HG03108 (cell line): ENCODE results near the gene TAF3.

Experiments
- ATAC-seq: cut with Tn5 transposase; IDR thresholded peaks from one replicate; pipeline ENCODE4 v1.9.1; 2021; ENCODE audit warnings: moderate library complexity; ENCODE audit not compliant: unreplicated experiment

The TAF3 gene

DNA sequence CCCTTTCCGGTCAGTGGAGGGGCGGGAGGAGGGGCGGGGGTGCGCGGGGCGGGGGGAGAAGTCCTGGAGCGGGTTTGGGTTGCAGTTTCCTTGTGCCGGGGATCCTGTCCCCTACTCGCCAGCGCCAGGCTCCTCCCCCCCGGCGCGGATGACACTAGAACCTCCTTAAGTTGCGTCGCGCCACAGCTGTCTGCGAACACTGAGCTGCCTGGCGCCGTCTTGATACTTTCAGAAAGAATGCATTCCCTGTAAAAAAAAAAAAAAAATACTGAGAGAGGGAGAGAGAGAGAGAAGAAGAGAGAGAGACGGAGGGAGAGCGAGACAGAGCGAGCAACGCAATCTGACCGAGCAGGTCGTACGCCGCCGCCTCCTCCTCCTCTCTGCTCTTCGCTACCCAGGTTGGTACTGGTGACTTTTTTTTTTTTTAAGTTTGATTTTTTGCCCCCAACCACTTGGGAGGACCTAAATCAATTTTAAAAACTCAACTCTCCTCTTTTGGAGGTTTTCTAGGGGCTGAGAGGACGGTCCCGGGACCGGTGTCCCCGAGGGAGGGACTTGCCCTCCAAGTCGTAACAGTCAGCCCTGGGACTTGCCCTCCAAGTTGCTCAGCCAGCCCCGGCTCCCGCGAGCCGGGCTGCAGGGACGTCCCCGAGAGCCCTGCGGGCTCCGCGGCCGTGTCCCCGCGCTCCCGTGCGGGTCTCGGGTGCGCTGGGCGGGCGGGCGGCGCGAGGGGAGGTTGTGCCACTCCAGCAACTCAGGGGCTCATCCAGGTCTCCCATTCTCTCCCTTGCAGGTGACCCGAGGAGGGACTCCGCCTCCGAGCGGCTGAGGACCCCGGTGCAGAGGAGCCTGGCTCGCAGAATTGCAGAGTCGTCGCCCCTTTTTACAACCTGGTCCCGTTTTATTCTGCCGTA, 236.4 kb downstream of the TAF3 start, which contains the start of gene GATA3:
Gene GATA3 (plus strand): TSS at position 195 of the 914 bp plus-strand sequence. CDS start 968 bp downstream, outside the sequence.
- ATAC-seq = peak; percentile 35

DNA sequence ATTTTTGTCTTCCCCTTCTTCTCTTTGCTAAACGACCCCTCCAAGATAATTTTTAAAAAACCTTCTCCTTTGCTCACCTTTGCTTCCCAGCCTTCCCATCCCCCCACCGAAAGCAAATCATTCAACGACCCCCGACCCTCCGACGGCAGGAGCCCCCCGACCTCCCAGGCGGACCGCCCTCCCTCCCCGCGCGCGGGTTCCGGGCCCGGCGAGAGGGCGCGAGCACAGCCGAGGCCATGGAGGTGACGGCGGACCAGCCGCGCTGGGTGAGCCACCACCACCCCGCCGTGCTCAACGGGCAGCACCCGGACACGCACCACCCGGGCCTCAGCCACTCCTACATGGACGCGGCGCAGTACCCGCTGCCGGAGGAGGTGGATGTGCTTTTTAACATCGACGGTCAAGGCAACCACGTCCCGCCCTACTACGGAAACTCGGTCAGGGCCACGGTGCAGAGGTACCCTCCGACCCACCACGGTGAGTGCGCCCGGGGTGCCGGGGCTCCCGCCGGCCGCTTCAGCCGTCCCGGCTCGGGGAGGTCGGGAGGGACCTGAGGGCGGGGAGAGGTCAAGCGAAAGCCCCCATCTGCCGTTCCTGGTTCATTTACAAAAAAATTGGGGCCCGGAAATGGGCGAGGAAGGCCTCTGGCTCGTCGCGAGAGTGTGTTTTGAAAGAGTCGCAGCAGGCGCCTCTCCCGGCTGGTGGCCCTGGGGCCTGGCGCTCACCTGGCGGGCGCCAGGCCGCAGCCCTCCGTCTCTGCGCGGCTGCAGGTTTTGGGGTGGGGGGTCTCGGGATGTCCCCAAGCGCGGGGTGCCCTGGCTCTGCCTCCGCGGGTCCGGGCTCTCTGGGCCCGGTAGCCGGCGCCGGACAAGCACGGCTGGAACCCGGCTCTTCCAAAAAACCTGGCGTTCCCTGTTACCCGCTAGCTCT, 237.4 kb downstream of the TAF3 start:
- ATAC-seq = no peak

DNA sequence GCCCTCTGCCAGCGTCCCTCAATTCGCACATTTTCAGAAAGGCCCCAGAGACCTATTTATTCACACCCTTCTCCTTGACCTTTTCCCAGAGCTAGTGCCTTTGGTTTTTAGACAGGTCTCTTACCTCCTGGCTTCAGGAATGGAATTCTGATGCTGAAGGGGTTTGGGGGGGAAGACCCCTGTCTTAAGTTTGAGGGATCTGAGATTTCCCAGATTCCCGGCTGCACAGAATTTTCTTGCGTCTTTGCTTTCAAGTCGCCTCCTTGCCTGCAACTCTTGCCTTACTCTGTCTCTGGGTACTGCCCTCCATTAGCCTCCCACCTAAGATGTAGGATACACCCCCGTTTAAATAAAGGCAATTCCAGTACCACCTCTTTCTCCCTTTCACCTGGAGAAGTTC, 238.1 kb downstream of the TAF3 start:
- no peak for ATAC-seq

DNA sequence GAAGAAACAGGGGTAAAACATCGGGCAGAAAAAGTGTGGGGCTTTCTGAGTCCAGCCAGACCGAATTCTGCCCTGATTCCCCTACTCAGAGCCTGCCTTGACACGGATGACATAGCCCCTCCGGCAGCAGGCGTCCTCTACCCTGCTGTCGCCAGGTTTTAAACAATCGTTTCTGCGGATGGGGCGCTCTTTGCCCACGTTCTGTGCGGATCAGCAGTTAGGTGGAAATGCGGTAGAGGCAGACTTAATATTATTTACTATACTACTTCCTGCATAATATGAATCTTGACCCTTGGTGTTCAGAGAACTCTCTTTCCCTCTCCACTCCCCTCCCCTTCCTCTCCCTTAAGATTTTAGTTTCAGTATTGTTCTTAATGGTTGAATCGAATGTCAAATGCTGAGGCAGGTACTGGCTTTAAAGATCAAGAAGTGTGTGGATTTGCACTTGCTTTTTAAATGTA, 238.6 kb downstream of the TAF3 start:
- ATAC-seq = peak; percentile 24

DNA sequence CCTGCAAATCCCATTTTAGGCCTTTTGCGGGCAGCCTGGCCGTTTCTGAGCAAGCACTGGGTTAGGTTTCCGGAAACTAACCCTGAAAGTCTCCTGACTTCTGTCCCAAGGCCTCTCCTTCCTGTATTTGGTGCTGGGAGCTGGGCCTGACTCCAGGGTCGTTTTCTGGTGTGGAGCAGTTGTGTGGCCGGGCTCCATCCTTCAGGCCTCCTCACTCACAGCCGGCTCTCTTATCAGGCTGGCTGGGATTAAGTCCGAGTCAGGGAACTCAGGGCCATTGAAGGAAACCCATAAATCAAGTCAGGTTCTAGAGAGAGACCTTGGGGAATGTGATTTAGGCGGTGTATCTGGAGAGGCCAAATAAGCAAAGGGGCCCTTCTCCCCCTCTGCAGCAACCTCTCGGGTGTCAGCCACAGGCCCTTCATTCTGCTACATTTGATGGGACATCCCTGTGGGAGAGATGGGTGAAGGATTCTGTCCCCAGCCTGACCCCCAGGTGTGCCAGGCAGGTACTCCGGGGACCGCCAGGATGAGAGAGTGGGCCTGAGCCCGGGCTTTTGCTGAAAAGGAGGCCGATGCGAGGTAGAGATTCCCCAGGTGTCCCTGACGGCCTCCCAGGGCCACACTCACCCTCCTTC, 239.4 kb downstream of the TAF3 start:
- no peak for ATAC-seq

DNA sequence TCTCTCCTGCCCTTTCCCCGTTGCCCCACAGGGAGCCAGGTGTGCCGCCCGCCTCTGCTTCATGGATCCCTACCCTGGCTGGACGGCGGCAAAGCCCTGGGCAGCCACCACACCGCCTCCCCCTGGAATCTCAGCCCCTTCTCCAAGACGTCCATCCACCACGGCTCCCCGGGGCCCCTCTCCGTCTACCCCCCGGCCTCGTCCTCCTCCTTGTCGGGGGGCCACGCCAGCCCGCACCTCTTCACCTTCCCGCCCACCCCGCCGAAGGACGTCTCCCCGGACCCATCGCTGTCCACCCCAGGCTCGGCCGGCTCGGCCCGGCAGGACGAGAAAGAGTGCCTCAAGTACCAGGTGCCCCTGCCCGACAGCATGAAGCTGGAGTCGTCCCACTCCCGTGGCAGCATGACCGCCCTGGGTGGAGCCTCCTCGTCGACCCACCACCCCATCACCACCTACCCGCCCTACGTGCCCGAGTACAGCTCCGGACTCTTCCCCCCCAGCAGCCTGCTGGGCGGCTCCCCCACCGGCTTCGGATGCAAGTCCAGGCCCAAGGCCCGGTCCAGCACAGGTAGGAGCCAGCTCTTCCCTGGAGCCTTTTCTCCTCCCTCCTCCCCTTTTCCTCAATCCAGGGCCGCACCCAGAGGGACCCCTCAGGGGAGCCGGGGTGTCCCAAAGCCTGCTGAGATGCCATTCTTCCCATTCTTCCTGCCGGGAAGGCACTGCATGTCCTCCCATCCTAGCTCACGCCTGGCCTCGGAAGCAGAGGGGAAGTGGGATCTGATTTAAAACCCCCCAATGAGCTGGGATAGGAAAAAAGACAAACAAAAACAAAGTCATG, 240.2 kb downstream of the TAF3 start:
- no peak for ATAC-seq

DNA sequence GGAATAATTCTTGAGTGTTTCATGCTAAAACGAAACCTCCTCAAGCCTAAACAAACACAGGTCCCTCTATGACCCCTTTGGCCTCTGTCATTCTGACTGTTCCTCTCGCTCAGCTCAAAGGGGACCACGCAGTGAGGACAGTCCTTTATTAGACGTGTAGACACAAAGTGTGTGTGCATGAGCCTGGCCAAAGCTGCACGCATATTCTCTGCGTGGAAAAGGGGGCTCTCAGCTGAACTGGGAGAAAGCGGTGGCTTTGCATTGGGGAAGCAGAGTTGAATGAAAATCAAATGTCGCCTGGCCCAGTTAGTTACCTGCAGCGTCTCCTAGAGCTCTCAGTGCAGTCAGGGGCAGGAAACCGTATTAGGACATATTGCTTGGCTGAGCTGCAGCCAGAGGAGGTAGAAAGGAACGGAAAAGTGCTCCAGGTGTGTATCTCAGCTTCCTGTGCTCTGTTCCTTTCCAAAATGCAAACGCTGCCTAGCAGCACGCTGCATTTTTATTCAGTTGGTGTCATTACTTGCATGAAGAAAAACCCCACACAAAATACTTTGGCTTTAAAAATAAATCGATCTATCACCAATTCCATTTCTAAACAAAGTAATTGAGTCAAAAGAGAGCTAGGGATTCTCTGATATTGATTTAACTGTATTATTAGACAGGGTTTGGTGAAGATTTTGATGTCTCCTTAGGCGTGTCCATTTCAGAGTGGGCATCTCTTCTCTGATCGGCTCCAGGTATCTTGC, 241.1 kb downstream of the TAF3 start:
- no peak for ATAC-seq

DNA sequence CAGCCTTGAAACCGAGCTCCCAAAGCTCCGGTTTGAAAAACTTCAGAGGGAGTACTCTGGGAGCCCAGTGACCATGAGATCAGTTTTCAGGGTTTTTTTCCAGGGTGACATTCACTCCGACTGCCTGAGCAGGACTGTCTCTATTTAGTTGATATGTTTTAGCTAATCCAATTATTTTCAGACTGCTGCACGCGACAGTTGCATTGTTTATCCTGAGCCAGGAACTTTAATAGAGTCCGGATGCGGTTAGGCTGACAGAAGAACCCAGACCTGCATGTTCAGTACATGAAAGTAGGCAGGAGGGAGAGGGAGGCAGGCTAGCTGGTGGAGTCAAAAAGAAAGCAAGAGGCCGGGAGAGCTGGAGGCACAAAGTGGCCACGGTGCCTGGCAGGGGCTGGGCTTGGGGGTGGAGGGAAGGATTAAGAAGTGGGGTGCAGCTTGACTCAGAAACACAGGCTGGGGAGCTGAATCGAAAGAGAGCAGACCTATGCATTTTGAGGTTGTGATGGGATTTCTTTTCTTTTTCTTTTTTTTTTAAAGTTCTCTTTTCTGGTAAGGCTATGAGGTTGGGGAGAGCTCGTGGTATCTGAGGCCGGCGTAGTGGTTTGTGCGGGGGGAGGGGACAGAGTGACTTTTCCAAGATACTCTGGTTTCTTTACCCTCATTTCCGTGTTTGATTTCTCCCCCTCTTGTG, 241.9 kb downstream of the TAF3 start:
- peak; percentile 41 for ATAC-seq

DNA sequence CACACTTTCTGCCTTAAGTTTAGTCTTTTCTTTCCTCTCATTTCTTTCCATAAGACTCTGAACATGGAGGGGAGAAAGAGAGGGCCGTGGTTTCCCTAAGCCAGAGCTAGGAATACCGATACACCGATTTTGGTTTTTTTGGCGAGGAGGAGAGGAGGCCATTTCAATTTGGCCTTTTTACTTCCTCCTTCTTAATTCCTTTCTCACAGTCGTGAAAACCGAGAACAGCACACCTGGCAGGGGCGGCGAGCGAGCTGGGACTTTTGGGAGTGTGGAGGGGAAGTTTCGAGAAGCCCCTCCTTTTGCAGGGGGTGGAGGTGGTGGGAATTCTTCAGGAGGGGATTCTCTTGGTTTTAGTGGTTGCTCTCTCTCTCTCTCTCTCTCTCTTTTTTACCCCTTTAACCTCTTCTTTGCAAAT, 242.4 kb downstream of the TAF3 start:
- ATAC-seq = no peak

DNA sequence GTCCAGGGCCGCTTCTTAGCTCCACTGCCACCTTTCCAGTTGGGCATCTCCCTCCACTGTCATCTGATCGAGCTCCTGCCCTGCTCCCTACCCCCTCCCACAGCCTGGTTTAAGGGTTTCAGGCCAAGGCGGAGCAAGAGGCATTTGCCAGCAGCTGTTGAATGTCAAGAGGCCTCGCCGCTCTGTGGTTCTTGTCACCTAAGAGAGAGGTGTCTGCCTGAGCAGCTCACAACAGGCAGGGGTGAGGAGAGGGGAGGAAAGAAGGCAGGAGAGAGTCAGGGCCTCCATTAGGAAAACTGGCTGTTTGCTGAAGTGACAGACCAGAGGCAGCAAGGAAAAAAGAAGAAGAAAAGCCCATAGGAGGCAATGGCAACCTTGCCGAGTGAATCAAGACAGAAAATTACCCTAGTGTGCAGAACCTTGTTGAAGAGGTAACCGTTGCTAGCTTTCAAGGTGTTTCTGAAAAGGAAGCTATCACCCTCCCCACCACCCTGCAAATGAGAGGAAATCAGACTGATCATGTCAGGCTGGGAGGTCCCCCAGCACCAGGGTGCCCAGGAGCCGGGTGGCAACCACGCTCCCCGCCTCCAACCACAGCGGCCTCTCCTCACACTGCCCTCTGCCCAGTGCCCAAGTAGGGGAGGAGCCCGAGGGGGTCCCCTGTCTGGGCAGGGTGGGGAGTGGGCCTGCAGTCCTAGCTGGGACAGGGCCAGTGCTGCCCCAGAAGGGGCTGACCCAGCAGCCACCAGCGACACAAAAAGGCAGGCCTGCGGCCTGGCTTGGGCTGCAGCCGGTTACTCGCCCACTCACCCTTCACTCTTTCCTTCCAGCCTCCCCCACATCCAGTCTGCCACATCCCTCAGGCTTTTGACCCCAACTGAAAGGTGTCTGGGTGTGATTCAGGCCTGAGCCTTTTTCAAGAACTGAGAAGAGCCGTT, 243.2 kb downstream of the TAF3 start:
- no peak for ATAC-seq

DNA sequence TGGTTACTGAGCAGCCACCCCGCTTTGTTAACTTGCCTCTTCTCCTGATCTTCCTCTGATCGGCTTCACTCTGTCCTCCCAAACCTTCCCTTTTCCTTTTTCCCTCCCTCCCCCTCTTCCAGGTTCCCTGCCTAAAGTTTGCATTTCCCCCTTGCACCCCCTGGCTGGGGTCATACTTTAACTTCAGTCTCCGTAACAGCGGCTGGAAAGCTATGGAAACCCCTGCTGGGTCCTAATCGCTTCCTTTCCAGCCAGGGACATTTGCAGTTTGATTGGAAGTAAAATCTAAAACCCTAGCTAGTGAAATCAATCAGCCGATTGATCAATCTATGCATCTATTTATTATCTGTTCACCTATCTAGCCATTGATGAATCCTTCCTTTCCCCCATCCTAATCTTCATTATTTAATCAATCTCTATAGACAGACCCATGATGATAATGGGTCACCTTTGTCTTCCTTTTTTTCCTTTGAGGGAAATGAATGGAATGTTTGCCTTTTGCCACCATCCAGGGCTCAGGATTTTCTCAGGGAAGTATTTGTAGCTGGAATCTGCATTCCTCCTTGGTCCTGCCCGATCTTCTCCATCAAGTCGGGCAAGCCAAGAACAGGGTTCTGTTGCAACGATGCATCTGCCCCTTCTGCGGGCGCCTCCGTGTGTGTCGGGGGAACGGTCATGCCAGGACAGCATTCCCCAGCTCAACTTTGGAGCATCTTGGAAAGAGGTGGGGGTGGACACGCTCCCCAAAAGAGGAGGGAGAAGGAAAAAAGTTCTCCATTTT, 245.0 kb downstream of the TAF3 start:
- ATAC-seq = no peak

DNA sequence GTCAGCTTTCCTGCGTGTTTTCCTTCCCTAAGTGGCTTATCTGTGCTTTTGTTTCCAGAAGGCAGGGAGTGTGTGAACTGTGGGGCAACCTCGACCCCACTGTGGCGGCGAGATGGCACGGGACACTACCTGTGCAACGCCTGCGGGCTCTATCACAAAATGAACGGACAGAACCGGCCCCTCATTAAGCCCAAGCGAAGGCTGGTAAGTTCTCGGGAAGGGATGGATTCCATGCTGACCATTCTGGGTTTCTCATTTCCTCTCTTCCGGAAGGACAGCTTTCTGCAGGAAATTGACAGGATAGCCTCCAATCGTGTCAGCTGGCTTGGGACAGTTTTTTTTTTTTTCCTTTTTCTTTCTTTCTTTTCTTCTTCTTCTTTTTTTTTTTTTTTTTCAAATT, 245.6 kb downstream of the TAF3 start:
- no peak for ATAC-seq

DNA sequence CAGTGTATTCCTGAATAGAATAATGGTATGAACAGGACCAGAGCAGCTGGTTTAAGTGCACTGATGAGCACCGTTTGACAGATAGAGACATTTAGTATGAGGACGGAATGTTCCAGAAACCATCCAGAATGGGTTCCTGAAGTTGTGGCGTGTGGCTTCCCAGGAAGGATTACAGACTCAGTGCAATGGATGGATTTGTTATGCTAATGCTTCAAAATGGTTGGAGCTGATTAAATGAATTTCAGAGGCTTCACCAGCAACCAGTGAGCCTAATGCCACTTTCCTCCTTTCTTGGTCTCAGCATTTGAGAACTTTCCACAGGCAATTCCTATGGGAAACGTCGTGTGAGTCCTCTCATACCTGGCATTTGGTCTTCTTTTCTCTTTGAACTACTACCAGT, 246.1 kb downstream of the TAF3 start:
- ATAC-seq = no peak

DNA sequence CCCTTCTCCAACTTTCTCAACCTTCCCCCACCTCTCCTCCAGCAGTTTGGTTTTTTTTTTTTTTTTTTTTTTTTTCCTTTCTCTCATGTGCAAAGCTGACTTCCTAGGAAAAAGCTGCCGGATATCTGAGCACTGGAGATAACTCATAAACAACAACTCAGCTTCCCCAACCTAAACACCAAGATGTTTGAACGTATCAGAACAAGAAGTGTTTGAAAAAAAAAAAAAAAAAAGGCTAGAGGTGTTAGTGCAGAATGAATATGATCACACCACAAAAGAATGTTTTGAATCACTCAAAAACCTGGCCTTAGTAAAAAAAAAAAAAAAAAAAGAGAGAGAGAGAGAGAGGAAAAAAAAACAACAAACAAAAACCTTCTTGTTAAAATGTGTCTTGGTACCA, 247.3 kb downstream of the TAF3 start:
- no peak for ATAC-seq

DNA sequence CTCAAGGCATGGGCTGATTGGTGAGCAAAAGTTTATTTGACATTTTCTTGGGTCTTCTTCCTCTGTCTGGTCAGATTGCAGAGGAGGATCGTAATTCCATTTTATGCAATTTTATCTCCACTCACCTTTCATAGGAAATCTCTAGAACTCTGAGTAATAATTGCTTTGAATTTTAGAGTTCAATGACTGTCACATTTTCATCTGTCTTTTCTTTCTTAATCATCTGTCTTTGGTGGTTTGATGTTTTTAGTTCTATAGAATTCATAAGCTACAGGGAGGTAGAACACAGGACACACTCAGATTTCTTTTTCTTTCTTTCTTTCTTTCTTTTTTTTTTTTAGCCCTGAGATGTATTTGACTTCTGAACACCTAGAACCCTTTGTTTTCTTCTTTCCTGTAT, 247.8 kb downstream of the TAF3 start:
- no peak for ATAC-seq
